PFSK-1 (cell line): ENCODE measurements around the gene GSTM2.

Experiments
- FOXP2 ChIP-seq: optimal IDR thresholded peaks from 2 replicates; pipeline ENCODE3; 2011; ENCODE audit warnings: borderline replicate concordance, control low read depth, inconsistent platforms; ENCODE audit not compliant: insufficient read depth; ENCODE audit errors: extremely low read length, extremely low read depth
- POLR2AphosphoS5 ChIP-seq: IDR thresholded peaks from 2 replicates; pipeline ENCODE4 v1.6.1; 2012; ENCODE audit warnings: low read depth, mild to moderate bottlenecking, control low read depth, low read length, moderate library complexity
- TAF1 ChIP-seq: IDR thresholded peaks from 2 replicates; pipeline ENCODE4 v1.6.1; 2012; ENCODE audit warnings: low read length, control low read depth, borderline replicate concordance; ENCODE audit not compliant: insufficient read depth
- TF ChIP-seq, protein P1 (sequence below), 2 experiments: IDR thresholded peaks; 2 replicates each; pipeline versions ENCODE4 v1.6.1 to v1.8.0; 2011 to 2012; ENCODE audit warnings: low read depth in 2 of 2, low read length in 2 of 2, control low read depth in 1 of 2, inconsistent platforms in 1 of 2, mild to moderate bottlenecking in 1 of 2, moderate library complexity in 1 of 2; ENCODE audit not compliant: insufficient read depth in 1 of 2

DNA sequence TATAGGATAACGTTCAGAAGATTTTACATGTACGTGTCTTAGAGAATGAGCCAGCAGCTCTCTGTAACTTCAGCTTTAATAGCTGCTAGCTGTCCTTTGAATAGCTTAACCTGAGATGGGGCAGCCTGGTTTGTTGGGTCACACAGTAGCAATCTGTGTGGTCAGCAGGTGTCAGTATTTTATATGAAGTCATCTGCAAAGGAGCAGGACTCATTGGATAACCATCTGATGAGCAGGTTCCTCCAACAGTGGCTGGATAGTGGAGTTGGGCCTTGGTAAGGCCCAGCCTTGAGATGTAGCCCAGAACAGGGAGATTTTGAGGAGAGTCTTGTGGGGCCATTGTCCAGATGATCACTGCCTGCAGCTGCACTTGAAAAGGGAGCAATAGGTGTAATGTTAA lies 50.6 kb downstream of the GSTM2 start:
- TF ChIP-seq, protein P1, sequence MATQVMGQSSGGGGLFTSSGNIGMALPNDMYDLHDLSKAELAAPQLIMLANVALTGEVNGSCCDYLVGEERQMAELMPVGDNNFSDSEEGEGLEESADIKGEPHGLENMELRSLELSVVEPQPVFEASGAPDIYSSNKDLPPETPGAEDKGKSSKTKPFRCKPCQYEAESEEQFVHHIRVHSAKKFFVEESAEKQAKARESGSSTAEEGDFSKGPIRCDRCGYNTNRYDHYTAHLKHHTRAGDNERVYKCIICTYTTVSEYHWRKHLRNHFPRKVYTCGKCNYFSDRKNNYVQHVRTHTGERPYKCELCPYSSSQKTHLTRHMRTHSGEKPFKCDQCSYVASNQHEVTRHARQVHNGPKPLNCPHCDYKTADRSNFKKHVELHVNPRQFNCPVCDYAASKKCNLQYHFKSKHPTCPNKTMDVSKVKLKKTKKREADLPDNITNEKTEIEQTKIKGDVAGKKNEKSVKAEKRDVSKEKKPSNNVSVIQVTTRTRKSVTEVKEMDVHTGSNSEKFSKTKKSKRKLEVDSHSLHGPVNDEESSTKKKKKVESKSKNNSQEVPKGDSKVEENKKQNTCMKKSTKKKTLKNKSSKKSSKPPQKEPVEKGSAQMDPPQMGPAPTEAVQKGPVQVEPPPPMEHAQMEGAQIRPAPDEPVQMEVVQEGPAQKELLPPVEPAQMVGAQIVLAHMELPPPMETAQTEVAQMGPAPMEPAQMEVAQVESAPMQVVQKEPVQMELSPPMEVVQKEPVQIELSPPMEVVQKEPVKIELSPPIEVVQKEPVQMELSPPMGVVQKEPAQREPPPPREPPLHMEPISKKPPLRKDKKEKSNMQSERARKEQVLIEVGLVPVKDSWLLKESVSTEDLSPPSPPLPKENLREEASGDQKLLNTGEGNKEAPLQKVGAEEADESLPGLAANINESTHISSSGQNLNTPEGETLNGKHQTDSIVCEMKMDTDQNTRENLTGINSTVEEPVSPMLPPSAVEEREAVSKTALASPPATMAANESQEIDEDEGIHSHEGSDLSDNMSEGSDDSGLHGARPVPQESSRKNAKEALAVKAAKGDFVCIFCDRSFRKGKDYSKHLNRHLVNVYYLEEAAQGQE (IDR thresholded peaks at IDR 0.05; ENCODE audit: insufficient read depth in 1 of 2, low read depth in 2 of 2, low read length in 2 of 2): no peak
- TF ChIP-seq TAF1 (no peak), POLR2AphosphoS5 (no peak), FOXP2 (no peak)
